HG03469 (cell line): ENCODE measurements around the gene CLHC1.
"Not testable (repeated sequence)": the region's sequence is repeated elsewhere in the genome, so short reads cannot be mapped to it uniquely, and the experiment has no call there.

Experiments used
- ATAC-seq: cut with Tn5 transposase; IDR thresholded peaks from one replicate; pipeline ENCODE4 v1.9.1; 2021; ENCODE audit warnings: mild to moderate bottlenecking, moderate library complexity, moderate number of reproducible peaks; ENCODE audit not compliant: unreplicated experiment

Gene CLHC1

GRCh38 chr2:55154525-55155030 is 77.5 kb downstream of the CLHC1 start:
- ATAC-seq, result no peak

GRCh38 chr2:55153584-55154299 is 78.4 kb downstream of the CLHC1 start:
- no peak for ATAC-seq

- no peak for ATAC-seq
Observed at GRCh38 chr2:55152475-55153412, 79.3 kb downstream of the CLHC1 start.

GRCh38 chr2:55151733-55152433 is 80.2 kb downstream of the CLHC1 start:
- ATAC-seq, result no peak

- ATAC-seq, result peak; percentile 73
Observed at GRCh38 chr2:55150834-55151233, 81.3 kb downstream of the CLHC1 start.

GRCh38 chr2:55148269-55148668 is 83.8 kb downstream of the CLHC1 start:
- no peak for ATAC-seq

GRCh38 chr2:55147531-55147930 is 84.6 kb downstream of the CLHC1 start:
- no peak for ATAC-seq

- no peak for ATAC-seq
Observed at GRCh38 chr2:55147041-55147440, 85.1 kb downstream of the CLHC1 start.

- ATAC-seq, result no peak
Observed at GRCh38 chr2:55146263-55146662, 85.8 kb downstream of the CLHC1 start.

GRCh38 chr2:55144922-55145820 is 86.9 kb downstream of the CLHC1 start:
- ATAC-seq, result no peak

GRCh38 chr2:55143706-55144105 is 88.4 kb downstream of the CLHC1 start:
- ATAC-seq, result not testable (repeated sequence)

- no peak for ATAC-seq
Observed at GRCh38 chr2:55142518-55142917, 89.6 kb downstream of the CLHC1 start.

- no peak for ATAC-seq
Observed at GRCh38 chr2:55141572-55142413, 90.3 kb downstream of the CLHC1 start.

GRCh38 chr2:55140316-55141219 is 91.5 kb downstream of the CLHC1 start:
- ATAC-seq, result no peak

- ATAC-seq, result no peak
Observed at GRCh38 chr2:55139305-55139704, 92.8 kb downstream of the CLHC1 start.

- no peak for ATAC-seq
Observed at GRCh38 chr2:55138882-55139229, 93.2 kb downstream of the CLHC1 start.

GRCh38 chr2:55138014-55138881 is 93.8 kb downstream of the CLHC1 start:
- ATAC-seq, result no peak
